HepG2 (cell line): Measurements from ENCODE around the gene FBXW8. TPM values are rescaled to one million over a fixed set of nuclear protein-coding genes. Genes with fewer than 3 reads are reported as not detected.

Experiments used
- ATAC-seq: fragments of 200-7000 bp; cut with Tn5 transposase; 3 replicates; pipeline ENCODE4 v1.9.1; 2020; ENCODE audit warnings: mild to moderate bottlenecking, moderate library complexity
- BruUV-seq: library from RNA; stranded (reverse); fragments of 400-500 nt; replicated peaks from 2 replicates; lab custom pipeline; 2021; lab: Mats Ljungman, UMichigan
- CTCF ChIA-PET: fragments of 300-600 bp; formaldehyde crosslinking; extraction: SDS; loops from one replicate; lab custom pipeline; 2021; ENCODE audit warnings: low total read pairs, inconsistent platforms, low intra/inter-chr PET ratio; lab: Yijun Ruan, JAX
- POLR2A ChIA-PET: fragments of 350-600 bp; sonication (Branson Sonifier 250); formaldehyde crosslinking; loops from one replicate; lab custom pipeline; 2020; ENCODE audit warnings: antibody characterized with exemption, inconsistent platforms; lab: Yijun Ruan, JAX
- DNase-seq: peaks from one replicate; pipeline ENCODE4 v3.0.0-alpha.2; 2015; ENCODE audit warnings: low spot score
- FAIRE-seq: peaks from 3 replicates; lab custom pipeline; 2011; peaks lifted over from hg19 to GRCh38; lab: Jason Lieb, UNC
- H2AFZ ChIP-seq: one replicate; pipeline ENCODE4 v1.6.1; 2011; ENCODE audit warnings: low read length, inconsistent platforms
- H3K27ac ChIP-seq: fragments of 300-600 bp; 3 replicates; pipeline ENCODE4 v1.8.0; 2011; ENCODE audit warnings: mixed run types, mild to moderate bottlenecking, mixed read lengths, low read length, inconsistent platforms; ENCODE audit not compliant: insufficient read depth; ENCODE audit errors: extremely low read length
- H3K27me3 ChIP-seq, 2 experiments: fragments of 200-600 bp in 1 of 2; 2 replicates in 1 of 2; 3 replicates in 1 of 2; pipeline versions ENCODE4 v1.6.0 to v1.8.0; 2011; ENCODE audit warnings: low read length in 2 of 2, mild to moderate bottlenecking in 2 of 2, moderate library complexity in 2 of 2, inconsistent platforms in 1 of 2; ENCODE audit not compliant: insufficient read depth in 2 of 2, control insufficient read depth in 1 of 2
- H3K36me3 ChIP-seq, 2 experiments: fragments of 200-600 bp in 1 of 2; replicated peaks in 1 of 2; 2 replicates in 1 of 2; 3 replicates in 1 of 2; pipeline versions ENCODE4 v1.5.1 to v1.8.0; 2011; ENCODE audit warnings: low read length in 2 of 2, inconsistent platforms in 1 of 2; ENCODE audit not compliant: insufficient read depth in 2 of 2, control insufficient read depth in 1 of 2
- H3K4me1 ChIP-seq: 2 replicates; pipeline ENCODE4 v1.5.1; 2012; ENCODE audit warnings: low read length, inconsistent platforms; ENCODE audit not compliant: insufficient read depth
- H3K4me2 ChIP-seq: 2 replicates; pipeline ENCODE4 v1.6.0; 2011; ENCODE audit warnings: low read depth, low read length, inconsistent platforms
- H3K4me3 ChIP-seq, 3 experiments: fragments of 200-600 bp in 1 of 3; sonication (generic), shearing (Covaris generic) in 1 of 3; replicated peaks in 1 of 3; 2 replicates each; pipeline ENCODE4 v1.5.1; 2011 to 2016; ENCODE audit warnings: low read length in 3 of 3, inconsistent platforms in 2 of 3, low read depth in 2 of 3, mild to moderate bottlenecking in 2 of 3, control low read depth in 1 of 3, mixed read lengths in 1 of 3; ENCODE audit not compliant: insufficient read depth in 1 of 3
- H3K79me2 ChIP-seq: one replicate; pipeline ENCODE4 v1.6.1; 2011; ENCODE audit warnings: low read length, inconsistent platforms; ENCODE audit not compliant: insufficient read depth
- H3K9ac ChIP-seq: 2 replicates; pipeline ENCODE4 v1.6.0; 2011; ENCODE audit warnings: mild to moderate bottlenecking, low read depth, low read length, inconsistent platforms; ENCODE audit not compliant: insufficient read depth
- H3K9me3 ChIP-seq: 2 replicates; pipeline ENCODE4 v1.5.1; 2012; ENCODE audit warnings: mild to moderate bottlenecking, low read length
- H4K20me1 ChIP-seq: 2 replicates; pipeline ENCODE4 v1.6.0; 2011; ENCODE audit warnings: inconsistent platforms, mild to moderate bottlenecking, low read length, moderate library complexity; ENCODE audit not compliant: insufficient read depth
- GPBP1L1 ChIP-seq: sonication (generic); formaldehyde crosslinking; IDR thresholded peaks from 2 replicates; pipeline ENCODE4 v1.5.0; 2020; ENCODE audit warnings: mild to moderate bottlenecking, missing genetic modification reagents
- HBP1 ChIP-seq: IDR thresholded peaks from 2 replicates; pipeline ENCODE4 v1.6.1; 2016; ENCODE audit warnings: low read depth, control low read depth
- JUNB ChIP-seq: sonication (generic); formaldehyde crosslinking; IDR thresholded peaks from 2 replicates; pipeline ENCODE4 v1.8.0; 2022; ENCODE audit warnings: missing genetic modification reagents, mild to moderate bottlenecking, borderline replicate concordance
- MTF2 ChIP-seq: sonication (generic); formaldehyde crosslinking; IDR thresholded peaks from 2 replicates; pipeline ENCODE4 v1.5.0; 2020; ENCODE audit warnings: missing genetic modification reagents, borderline replicate concordance
- NCOR1 ChIP-seq: fragments of 200-600 bp; sonication (generic); IDR thresholded peaks from 2 replicates; pipeline ENCODE4 v1.7.0; 2017; ENCODE audit warnings: antibody characterized with exemption, low read length, borderline replicate concordance
- TBX2 ChIP-seq: sonication (generic); formaldehyde crosslinking; IDR thresholded peaks from 2 replicates; pipeline ENCODE4 v1.5.0; 2020; ENCODE audit warnings: missing genetic modification reagents, mild to moderate bottlenecking, borderline replicate concordance
- ZNF260 ChIP-seq: sonication (generic); formaldehyde crosslinking; IDR thresholded peaks from 2 replicates; pipeline ENCODE4 v1.4.0; 2020; ENCODE audit warnings: missing genetic modification reagents, low read depth, mild to moderate bottlenecking, borderline replicate concordance
- ZNF407 ChIP-seq: sonication (generic); formaldehyde crosslinking; IDR thresholded peaks from one replicate; pipeline ENCODE4 v1.5.1; 2020; ENCODE audit warnings: mild to moderate bottlenecking, missing genetic modification reagents; ENCODE audit errors: not compliant biosample characterization
- ZNF614 ChIP-seq: IDR thresholded peaks from 2 replicates; pipeline ENCODE4 v1.6.1; 2018; ENCODE audit warnings: missing biosample characterization, missing genetic modification reagents, inconsistent platforms, borderline replicate concordance
- ZNF660 ChIP-seq: sonication (generic); formaldehyde crosslinking; IDR thresholded peaks from 2 replicates; pipeline ENCODE4 v1.5.1; 2020; ENCODE audit warnings: mild to moderate bottlenecking, low read depth, missing genetic modification reagents, borderline replicate concordance
- ZZZ3 ChIP-seq: sonication (generic); formaldehyde crosslinking; IDR thresholded peaks from 2 replicates; pipeline ENCODE4 v1.4.0; 2020; ENCODE audit warnings: missing genetic modification reagents, mild to moderate bottlenecking, borderline replicate concordance
- WGBS: methylation state at CpG from one replicate; pipeline ENCODE4 v1.1.6; 2017; ENCODE audit warnings: low lambda C conversion rate; 5-methylcytosine and 5-hydroxymethylcytosine counted together
- in situ Hi-C: cut with HindIII; loops from 2 replicates; pipeline ENCODE4 v1.10.0; 2017; ENCODE audit warnings: low pct_unique_long_range_greater_than_20kb; ENCODE audit not compliant: extremely low pct_ligation_motif_present
- intact Hi-C: fragments of 100-400 bp; cut with micrococcal nuclease; formaldehyde crosslinking; loops from one replicate; pipeline ENCODE4 v1.10.0; 2022; ENCODE audit not compliant: unreplicated experiment
- polyA plus RNA-seq, 8 experiments: library from polyadenylated mRNA; depleted of rRNA in 3 of 8; stranded (reverse) in 7 of 8; unstranded in 1 of 8; fragments of >200 nt; fragmentation: Illumina TruSeq in 4 of 8; extraction: Trizol in 4 of 8; gene quantifications; 2 replicates each; pipeline versions ENCODE4 v1.2.1 to v1.2.3, GENCODE V29; 2011 to 2016; ENCODE audit warnings: low read depth in 4 of 8, missing spikeins in 1 of 8, mixed read lengths in 1 of 8; ENCODE audit not compliant: insufficient read depth in 1 of 8
- total RNA-seq, 5 experiments: library from RNA; depleted of rRNA; stranded (reverse); fragments of >200 nt; fragmentation: Illumina TruSeq; extraction: Trizol; gene quantifications; 2 replicates each; pipeline ENCODE4 v1.2.3, GENCODE V29; 2016; ENCODE audit warnings: low read depth in 1 of 5

Gene FBXW8
- total and polyA plus RNA-seq, 2 of the 13 experiments (the other 11 are each of a cell fraction or from before 2014, with no cell fraction given): 5.1 to 5.9 TPM

GRCh38 chr12:116958402-116959197 lies 47.9 kb downstream of the FBXW8 start:
- Histone ChIP-seq H3K9me3 (no peaks in the 10 kb centered on the region), H3K79me2 (no peaks in the 10 kb centered on the region), H3K27ac (no peak overlapping the region), H3K4me1 (no peaks in the 10 kb centered on the region), H3K4me3 (no peak overlapping the region), H2AFZ (no peak overlapping the region), H3K27me3 (no peaks in the 10 kb centered on the region), H3K4me2 (no peak overlapping the region), H4K20me1 (no peaks in the 10 kb centered on the region), H3K9ac (no peak overlapping the region), H3K36me3 (no peaks in the 10 kb centered on the region)
- BruUV-seq: no TSS peak
- intact Hi-C loops (no loop called here), in situ Hi-C loops (no loop called here)
- FAIRE-seq (no peak), ATAC-seq (no peak), DNase-seq (no peak)
- ChIA-PET CTCF (no interaction called here), POLR2A (no interaction called here)
- WGBS: 86% methylated on average over 5 of the region's 6 CpGs
- no peak for TF ChIP-seq ZZZ3 (CRISPR knock-in tag)
- TF ChIP-seq HBP1 (CRISPR knock-in tag): no peak
- TF ChIP-seq ZNF407: no peak
- TF ChIP-seq ZNF660 (CRISPR knock-in tag): no peak
- no peak for TF ChIP-seq ZNF614 (CRISPR knock-in tag)
- no peak for TF ChIP-seq TBX2
- no peak for TF ChIP-seq NCOR1
- no peak for TF ChIP-seq ZNF260 (CRISPR knock-in tag)
- no peak for TF ChIP-seq GPBP1L1 (CRISPR knock-in tag)
- no peak for TF ChIP-seq JUNB (CRISPR knock-in tag)
- TF ChIP-seq MTF2: no peak
